Panc1 (cell line): ENCODE data around the gene AP3D1. TPM values are rescaled to one million over a fixed set of nuclear protein-coding genes. Genes with fewer than 3 reads are reported as not detected.

ENCODE experiments used
- ATAC-seq: fragments of 200-7000 bp; cut with Tn5 transposase; 2 replicates; pipeline ENCODE4 v1.9.1; 2020; ENCODE audit warnings: mild to moderate bottlenecking, moderate library complexity
- BruUV-seq: library from RNA; stranded (reverse); fragments of 400-500 nt; replicated peaks from 2 replicates; lab custom pipeline; 2021; lab: Mats Ljungman, UMichigan
- CTCF ChIA-PET: fragments of 300-600 bp; sonication (Branson Sonifier 250); formaldehyde crosslinking; loops from one replicate; lab custom pipeline; 2022; ENCODE audit warnings: antibody characterized with exemption; lab: Charles Lee
- POLR2A ChIA-PET: fragments of 300-600 bp; sonication (Branson Sonifier 250); formaldehyde crosslinking; loops from one replicate; lab custom pipeline; 2022; ENCODE audit warnings: antibody characterized with exemption; lab: Charles Lee
- DNase-seq: peaks from one replicate; pipeline ENCODE4 v3.0.0-alpha.2; 2010; ENCODE audit warnings: low read depth, low spot score
- H3K27ac ChIP-seq: 2 replicates; pipeline ENCODE4 v1.5.1; 2011; ENCODE audit warnings: mild to moderate bottlenecking, low read length, inconsistent platforms
- H3K27me3 ChIP-seq: fragments of 200-500 bp; sonication (Bioruptor generic); 2 replicates; pipeline ENCODE4 v1.6.0; 2014; ENCODE audit warnings: low read length, inconsistent platforms; ENCODE audit not compliant: control insufficient read depth, insufficient read depth
- H3K36me3 ChIP-seq: fragments of 200-500 bp; sonication (Bioruptor generic); 2 replicates; pipeline ENCODE4 v1.5.1; 2014; ENCODE audit warnings: inconsistent platforms, mild to moderate bottlenecking, low read length, moderate library complexity; ENCODE audit not compliant: control insufficient read depth, insufficient read depth
- H3K4me1 ChIP-seq: 2 replicates; pipeline ENCODE4 v1.5.1; 2011; ENCODE audit warnings: inconsistent platforms, mild to moderate bottlenecking, low read length, moderate library complexity; ENCODE audit not compliant: control insufficient read depth, insufficient read depth
- H3K4me3 ChIP-seq, 2 experiments: 2 replicates each; pipeline ENCODE4 v1.5.1; 2011 to 2012; ENCODE audit warnings: low read depth in 2 of 2, low read length in 2 of 2, mild to moderate bottlenecking in 2 of 2, inconsistent platforms in 1 of 2, moderate library complexity in 1 of 2
- H3K9me3 ChIP-seq: fragments of 200-500 bp; sonication (Bioruptor generic); 2 replicates; pipeline ENCODE4 v1.5.1; 2014; ENCODE audit warnings: low read depth, mild to moderate bottlenecking, inconsistent platforms, low read length, moderate library complexity; ENCODE audit not compliant: control insufficient read depth, insufficient read depth
- CTCF ChIP-seq: fragments of 450-650 bp; IDR thresholded peaks from 2 replicates; pipeline ENCODE4 v1.5.1; 2017; ENCODE audit warnings: mild to moderate bottlenecking
- POLR2AphosphoS5 ChIP-seq: IDR thresholded peaks from 2 replicates; pipeline ENCODE4 v1.6.1; 2012; ENCODE audit warnings: mild to moderate bottlenecking, low read depth, low read length, moderate library complexity
- REST ChIP-seq, 2 experiments: IDR thresholded peaks; 2 replicates each; pipeline ENCODE4 v1.6.1; 2011 to 2012; ENCODE audit warnings: low read depth in 2 of 2, control low read depth in 1 of 2, low read length in 1 of 2, mild to moderate bottlenecking in 1 of 2, moderate library complexity in 1 of 2; ENCODE audit not compliant: insufficient read depth in 1 of 2
- SIN3A ChIP-seq: IDR thresholded peaks from 2 replicates; pipeline ENCODE4 v1.6.1; 2012; ENCODE audit warnings: low read depth, mild to moderate bottlenecking, low read length, moderate library complexity, borderline replicate concordance; ENCODE audit not compliant: insufficient read depth
- TCF7L2 ChIP-seq: IDR thresholded peaks from 2 replicates; pipeline ENCODE4 v1.6.1; 2011; ENCODE audit warnings: mild to moderate bottlenecking, low read depth, low read length, inconsistent platforms
- in situ Hi-C: cut with HindIII; loops from 2 replicates; pipeline ENCODE4 v1.10.0; 2016; ENCODE audit warnings: low sequenced_read_pairs, low pct_unique_long_range_greater_than_20kb
- intact Hi-C: fragments of 100-400 bp; cut with micrococcal nuclease; formaldehyde crosslinking; loops from one replicate; pipeline ENCODE4 v1.10.0; 2022; ENCODE audit not compliant: unreplicated experiment
- total RNA-seq: library from RNA; stranded (reverse); gene quantifications from one replicate; pipeline ENCODE4 v1.2.1, GENCODE V29; 2021; ENCODE audit not compliant: unreplicated experiment

Gene AP3D1
- total RNA-seq, 1 experiment from 2014 or later = 167 TPM

GRCh38 chr19:2195914-2196313, 44.5 kb upstream of the AP3D1 start:
- no peak for ATAC-seq
- Histone ChIP-seq H3K27me3 (no peaks in the 10 kb centered on the region), H3K27ac (no peak overlapping the region), H3K9me3 (no peaks in the 10 kb centered on the region), H3K4me3 (no peak overlapping the region), H3K36me3 (no peaks in the 10 kb centered on the region), H3K4me1 (no peaks in the 10 kb centered on the region)
- in situ Hi-C loops (no loop called here), intact Hi-C loops (no loop called here)
- no TSS peak for BruUV-seq
- DNase-seq = no peak
- CTCF ChIA-PET = no interaction called here
- TF ChIP-seq POLR2AphosphoS5 (no peak), TCF7L2 (no peak), SIN3A (no peak), REST (IDR thresholded peaks at IDR 0.05; ENCODE audit: insufficient read depth in 1 of 2, low read depth in 2 of 2, low read length in 1 of 2) (no peak), CTCF (no peak)
- POLR2A ChIA-PET = no interaction called here

DNA sequence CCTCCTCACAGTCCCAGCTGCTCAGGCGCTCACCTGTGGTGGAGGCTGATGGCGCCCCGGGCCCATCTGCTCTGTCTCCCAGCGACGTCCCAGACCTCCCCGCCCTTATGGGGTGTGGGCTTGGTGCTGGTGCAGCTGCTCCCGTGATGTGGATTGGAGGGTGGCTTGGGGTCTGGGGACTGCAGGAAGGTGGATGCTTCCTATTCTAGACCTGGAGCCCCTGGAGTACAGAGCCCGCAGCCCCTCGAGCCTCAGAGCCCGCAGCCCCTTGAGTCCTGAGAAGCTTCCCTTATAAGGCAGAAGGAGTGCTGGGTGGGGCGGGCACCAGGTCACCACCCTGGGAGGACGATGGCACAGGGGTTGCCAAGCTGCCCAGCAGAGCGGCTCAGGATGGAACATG, 44.0 kb upstream of the AP3D1 start:
- Histone ChIP-seq H3K4me3 (no peak overlapping the region), H3K27ac (no peak overlapping the region), H3K36me3 (no peaks in the 10 kb centered on the region), H3K9me3 (no peaks in the 10 kb centered on the region), H3K27me3 (no peaks in the 10 kb centered on the region), H3K4me1 (no peaks in the 10 kb centered on the region)
- intact Hi-C loops (no loop called here), in situ Hi-C loops (no loop called here)
- BruUV-seq = no TSS peak
- ATAC-seq (no peak), DNase-seq (no peak)
- ChIA-PET POLR2A (no interaction called here), CTCF (no interaction called here)
- TF ChIP-seq TCF7L2 (no peak), POLR2AphosphoS5 (no peak), SIN3A (no peak), CTCF (no peak), REST (IDR thresholded peaks at IDR 0.05; ENCODE audit: insufficient read depth in 1 of 2, low read depth in 2 of 2, low read length in 1 of 2) (no peak)
